Tibial nerve (tissue), 4 donors: ENCODE measurements around the gene TMTC3. TPM values are rescaled to one million over a fixed set of nuclear protein-coding genes. Genes with fewer than 3 reads are reported as not detected.

Source experiments
- DNase-seq, 2 donors: peaks; one replicate each; pipeline ENCODE4 v3.0.0-alpha.2; 2019; ENCODE audit warnings: low spot score in 2 of 2
- H3K27ac ChIP-seq, 4 donors: fragments of 200-600 bp; sonication (generic) in 3 of 4; one replicate each; pipeline ENCODE4 v1.5.1; 2017 to 2019; ENCODE audit warnings: mild to moderate bottlenecking in 1 of 4
- H3K27me3 ChIP-seq, 2 donors: fragments of 200-600 bp; sonication (generic) in 1 of 2; one replicate each; pipeline versions ENCODE4 v1.5.1 to v1.6.0; 2017 to 2019
- H3K36me3 ChIP-seq, 3 donors: fragments of 200-600 bp; sonication (generic); one replicate each; pipeline ENCODE4 v1.5.1; 2018 to 2019
- H3K4me1 ChIP-seq, 4 donors: fragments of 200-600 bp; sonication (generic) in 3 of 4; one replicate each; pipeline ENCODE4 v1.5.1; 2017 to 2019
- H3K4me3 ChIP-seq, 4 donors: fragments of 200-600 bp; sonication (generic) in 3 of 4; one replicate each; pipeline ENCODE4 v1.5.1; 2017 to 2019; ENCODE audit warnings: mild to moderate bottlenecking in 1 of 4, moderate library complexity in 1 of 4
- H3K9me3 ChIP-seq, 4 donors: fragments of 200-600 bp; sonication (generic) in 3 of 4; one replicate each; pipeline ENCODE4 v1.5.1; 2017 to 2019
- CTCF ChIP-seq, 5 experiments: fragments of 200-600 bp in 3 of 5; fragments of 450-650 bp in 2 of 5; sonication (generic) in 3 of 5; IDR thresholded peaks; one replicate each; pipeline ENCODE4 v1.5.1; 2016 to 2019; ENCODE audit warnings: antibody characterized with exemption in 5 of 5, mild to moderate bottlenecking in 3 of 5, moderate library complexity in 2 of 5
- EP300 ChIP-seq, 2 donors: sonication (generic); formaldehyde crosslinking; IDR thresholded peaks; one replicate each; pipeline ENCODE4 v1.6.1; 2017; ENCODE audit warnings: antibody characterized with exemption in 2 of 2, mild to moderate bottlenecking in 1 of 2
- POLR2A ChIP-seq, 2 donors: fragments of 450-650 bp; IDR thresholded peaks; one replicate each; pipeline ENCODE4 v1.6.1; 2017; ENCODE audit warnings: antibody characterized with exemption in 2 of 2, mild to moderate bottlenecking in 2 of 2, moderate library complexity in 2 of 2
- WGBS, 2 donors: methylation state at CpG; one replicate each; pipeline ENCODE4 v1.1.5; 2018; 5-methylcytosine and 5-hydroxymethylcytosine counted together
- total RNA-seq, 4 donors: library from RNA; depleted of rRNA; stranded (reverse); fragments of >200 nt; gene quantifications; one replicate each; pipeline ENCODE4 v1.1.0, GENCODE V29; 2016

Gene TMTC3
- total RNA-seq, 4 donors from 2014 or later, result 21.6 to 36.7 (median 26.4) TPM

GRCh38 chr12:88228720-88229119 is 86.6 kb downstream of the TMTC3 start:
- no peaks in the 10 kb centered on the region for H3K27me3 ChIP-seq
- no peak overlapping the region for H3K4me3 ChIP-seq

DNA sequence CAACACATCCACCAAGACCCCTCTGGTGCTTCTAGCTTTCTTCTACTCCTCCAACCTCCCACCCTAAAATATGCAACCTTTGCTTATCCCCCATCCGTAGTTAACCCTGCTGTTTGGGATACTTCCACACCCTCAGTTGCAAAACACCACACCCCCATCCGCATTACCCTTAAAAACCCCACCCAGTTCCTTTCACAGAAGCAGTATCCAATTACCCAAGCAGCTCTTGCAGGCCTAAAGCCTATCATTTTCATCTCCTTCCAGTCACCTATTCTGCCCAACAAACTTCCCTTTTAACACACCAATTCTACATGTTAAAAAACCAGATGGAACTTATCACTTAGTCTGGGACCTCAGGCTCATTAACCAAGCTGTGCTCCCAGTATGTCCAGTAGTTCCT is 88.2 kb downstream of the TMTC3 start:
- H3K4me3 ChIP-seq, result no peak overlapping the region
- no peaks in the 10 kb centered on the region for H3K27me3 ChIP-seq
- no peak for DNase-seq
- H3K4me1 ChIP-seq, result no peaks in the 10 kb centered on the region
- H3K27ac ChIP-seq, result no peak overlapping the region
- WGBS, 2 donors, result 89 to 92% methylated on average over 2 of the region's 2 CpGs
- no peak for TF ChIP-seq EP300 (IDR thresholded peaks at IDR 0.05)
- no peak for TF ChIP-seq CTCF (IDR thresholded peaks at IDR 0.05)
- TF ChIP-seq POLR2A (IDR thresholded peaks at IDR 0.05), result no peak
- H3K36me3 ChIP-seq, result no peaks in the 10 kb centered on the region
- no peaks in the 10 kb centered on the region for H3K9me3 ChIP-seq

More at GRCh38 chr12:88228720-88229119, 86.6 kb downstream of the TMTC3 start:
- WGBS, 2 donors, result 96 to 97% methylated on average over 4 of the region's 4 CpGs
- no peak for DNase-seq
- TF ChIP-seq EP300 (IDR thresholded peaks at IDR 0.05) (no peak), POLR2A (IDR thresholded peaks at IDR 0.05) (no peak), CTCF (IDR thresholded peaks at IDR 0.05) (no peak)
- Histone ChIP-seq H3K36me3 (no peaks in the 10 kb centered on the region), H3K9me3 (peaks cover 0 to 4% (median 0%) of the 10 kb centered on the region in 4 donors), H3K27ac (no peak overlapping the region), H3K4me1 (no peaks in the 10 kb centered on the region)

GRCh38 chr12:88235183-88235833 is 93.2 kb downstream of the TMTC3 start:
- no peaks in the 10 kb centered on the region for H3K36me3 ChIP-seq
- H3K4me1 ChIP-seq, result no peaks in the 10 kb centered on the region
- H3K27me3 ChIP-seq, result no peaks in the 10 kb centered on the region
- 87 to 92% methylated on average over 7 of the region's 7 CpGs for WGBS, 2 donors
- no peak overlapping the region for H3K4me3 ChIP-seq
- TF ChIP-seq CTCF (IDR thresholded peaks at IDR 0.05), result no peak
- no peak for TF ChIP-seq POLR2A (IDR thresholded peaks at IDR 0.05)
- no peak for TF ChIP-seq EP300 (IDR thresholded peaks at IDR 0.05)
- H3K27ac ChIP-seq, result no peak overlapping the region
- peaks cover 0 to 10% (median 0%) of the 10 kb centered on the region in 4 donors for H3K9me3 ChIP-seq
- DNase-seq, result no peak

GRCh38 chr12:88237954-88238353 is 95.8 kb downstream of the TMTC3 start:
- Histone ChIP-seq H3K4me1 (peaks cover 0 to 4% (median 0%) of the 10 kb centered on the region in 4 donors), H3K27me3 (no peaks in the 10 kb centered on the region), H3K36me3 (no peaks in the 10 kb centered on the region), H3K27ac (no peak overlapping the region), H3K9me3 (peaks cover 0 to 10% (median 0%) of the 10 kb centered on the region in 4 donors), H3K4me3 (no peak overlapping the region)
- TF ChIP-seq EP300 (IDR thresholded peaks at IDR 0.05) (no peak), CTCF (IDR thresholded peaks at IDR 0.05) (no peak), POLR2A (IDR thresholded peaks at IDR 0.05) (no peak)
- no peak for DNase-seq

DNA sequence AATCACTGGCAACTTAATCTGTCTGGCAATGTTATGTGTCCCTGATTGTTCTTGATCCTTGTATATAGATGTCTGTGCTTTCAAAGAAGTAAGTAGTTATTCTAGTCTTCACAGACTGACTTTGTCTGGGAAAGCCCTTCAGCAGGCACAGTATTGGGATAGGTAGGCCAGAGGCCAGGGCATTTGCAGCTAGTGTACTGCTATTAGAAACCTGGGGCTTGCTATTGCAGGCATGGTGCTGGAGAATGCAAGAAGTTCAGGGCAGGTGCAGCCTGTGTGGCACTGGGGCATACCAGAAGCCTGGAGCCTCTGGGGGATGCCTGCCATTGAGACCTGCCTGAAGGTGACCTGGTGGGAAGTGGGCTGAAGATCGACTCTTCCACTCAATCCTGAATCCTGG is 96.3 kb downstream of the TMTC3 start:
- 100% methylated on average over 1 of the region's 1 CpG for WGBS, 2 donors

More for the DNA sequence above, 96.3 kb downstream of the TMTC3 start:
- H3K4me1 ChIP-seq, result peaks cover 0 to 4% (median 0%) of the 10 kb centered on the region in 4 donors
- TF ChIP-seq POLR2A (IDR thresholded peaks at IDR 0.05) (no peak), CTCF (IDR thresholded peaks at IDR 0.05) (no peak), EP300 (IDR thresholded peaks at IDR 0.05) (no peak)
- no peak overlapping the region for H3K27ac ChIP-seq
- no peaks in the 10 kb centered on the region for H3K27me3 ChIP-seq
- H3K36me3 ChIP-seq, result no peaks in the 10 kb centered on the region
- DNase-seq, result no peak
- no peak overlapping the region for H3K4me3 ChIP-seq
- peaks cover 0 to 10% (median 0%) of the 10 kb centered on the region in 4 donors for H3K9me3 ChIP-seq
